Measurements from ENCODE around the gene SLC9A8. TPM values are rescaled to one million over a fixed set of nuclear protein-coding genes. Genes with fewer than 3 reads are reported as not detected.
"Not testable (repeated sequence)": the region's sequence is repeated elsewhere in the genome, so short reads cannot be mapped to it uniquely, and the experiment has no call there.

Gene SLC9A8
- total RNA-seq, 6 experiments from 2014 or later: 7.1 to 8.0 (median 7.4) TPM

DNA sequence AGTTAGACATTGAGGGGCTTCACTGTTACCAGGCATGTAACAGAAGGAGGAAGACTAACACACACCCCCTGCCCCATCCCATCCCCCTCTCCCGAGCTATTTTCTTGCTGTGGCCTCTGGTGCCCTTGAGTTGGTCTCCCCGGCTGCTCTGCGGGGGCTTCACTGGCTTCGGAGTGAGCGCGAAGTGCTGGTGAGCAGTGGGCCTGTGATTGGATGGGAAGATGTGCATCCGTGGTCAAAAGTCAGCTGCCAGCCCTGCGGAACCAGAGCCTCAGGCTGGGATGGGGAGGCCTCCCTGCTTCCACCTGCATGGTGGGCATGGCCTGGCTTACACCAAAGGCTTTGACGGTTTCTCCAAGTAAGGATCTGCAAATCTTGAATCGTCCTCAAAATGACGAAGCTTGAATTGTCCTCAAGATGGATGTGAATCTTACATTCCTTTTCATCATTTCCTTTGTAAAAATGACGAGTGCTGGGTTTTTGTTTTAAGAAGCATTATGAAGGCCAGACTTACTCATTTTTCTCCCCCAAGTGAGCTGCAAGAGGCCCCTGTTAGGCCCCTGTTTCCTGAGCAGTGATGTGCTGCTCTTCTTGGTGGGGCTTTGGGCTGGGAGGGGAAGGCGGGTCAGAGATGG lies 79.0 kb downstream of the SLC9A8 start:
- H3K27ac Mint-ChIP-seq: no peak overlapping the region
- TF ChIP-seq CTCF (IDR thresholded peaks at IDR 0.05): no peak
- H3K9me3 Mint-ChIP-seq: no peaks in the 10 kb centered on the region
- peaks cover 34% of the 10 kb centered on the region for H3K4me1 Mint-ChIP-seq (ENCODE audit: low read depth)
- DNase-seq: no peak
- no peak overlapping the region for H3K4me3 Mint-ChIP-seq
- peaks cover 5% of the 10 kb centered on the region for H3K27me3 Mint-ChIP-seq (ENCODE audit: insufficient read depth)
- H3K36me3 Mint-ChIP-seq (ENCODE audit: low read depth): peaks cover 6% of the 10 kb centered on the region; the same call in 1 of the 2 replicates

- Mint-ChIP-seq H3K27ac (no peak overlapping the region), H3K9me3 (no peaks in the 10 kb centered on the region), H3K4me3 (no peak overlapping the region), H3K4me1 (ENCODE audit: low read depth) (peaks cover 27% of the 10 kb centered on the region), H3K36me3 (ENCODE audit: low read depth) (peaks cover 6% of the 10 kb centered on the region; the same call in 1 of the 2 replicates), H3K27me3 (ENCODE audit: insufficient read depth) (peaks cover 5% of the 10 kb centered on the region)
- no peak for TF ChIP-seq CTCF (IDR thresholded peaks at IDR 0.05)
- DNase-seq: no peak
Observed at GRCh38 chr20:49892260-49892659, 79.6 kb downstream of the SLC9A8 start.

GRCh38 chr20:49892817-49893216 lies 80.2 kb downstream of the SLC9A8 start:
- Mint-ChIP-seq H3K27ac (no peak overlapping the region), H3K4me1 (ENCODE audit: low read depth) (peaks cover 22% of the 10 kb centered on the region), H3K4me3 (no peak overlapping the region), H3K9me3 (no peaks in the 10 kb centered on the region), H3K36me3 (ENCODE audit: low read depth) (peaks cover 6% of the 10 kb centered on the region; the same call in 1 of the 2 replicates), H3K27me3 (ENCODE audit: insufficient read depth) (peaks cover 5% of the 10 kb centered on the region)
- DNase-seq: no peak
- no peak for TF ChIP-seq CTCF (IDR thresholded peaks at IDR 0.05)

GRCh38 chr20:49893242-49894072 lies 80.8 kb downstream of the SLC9A8 start:
- no peak overlapping the region for H3K4me3 Mint-ChIP-seq
- no peak for TF ChIP-seq CTCF (IDR thresholded peaks at IDR 0.05)
- DNase-seq: no peak
- peaks cover 3% of the 10 kb centered on the region for H3K27me3 Mint-ChIP-seq (ENCODE audit: insufficient read depth)
- H3K36me3 Mint-ChIP-seq (ENCODE audit: low read depth): peaks cover 3% of the 10 kb centered on the region; the same call in 1 of the 2 replicates
- no peaks in the 10 kb centered on the region for H3K9me3 Mint-ChIP-seq
- peaks cover 18% of the 10 kb centered on the region for H3K4me1 Mint-ChIP-seq (ENCODE audit: low read depth)
- H3K27ac Mint-ChIP-seq: no peak overlapping the region

- Mint-ChIP-seq H3K4me1 (ENCODE audit: low read depth) (0 out of 2 replicates have a peak, but pooled peaks cover 13% of the 10 kb centered on the region), H3K27me3 (ENCODE audit: insufficient read depth) (no peaks in the 10 kb centered on the region; the same call in 1 of the 2 replicates), H3K4me3 (no peak overlapping the region), H3K27ac (no peak overlapping the region), H3K36me3 (ENCODE audit: low read depth) (no peaks in the 10 kb centered on the region), H3K9me3 (no peaks in the 10 kb centered on the region)
- DNase-seq: no peak
- TF ChIP-seq CTCF (IDR thresholded peaks at IDR 0.05): no peak
Observed at GRCh38 chr20:49894073-49894470, 81.4 kb downstream of the SLC9A8 start.

- not testable (repeated sequence) for H3K9me3 Mint-ChIP-seq; H3K27ac Mint-ChIP-seq; DNase-seq; H3K4me3 Mint-ChIP-seq; H3K36me3 Mint-ChIP-seq (ENCODE audit: low read depth); H3K27me3 Mint-ChIP-seq (ENCODE audit: insufficient read depth)
- 0 out of 2 replicates have a peak, but pooled peaks cover 13% of the 10 kb centered on the region for H3K4me1 Mint-ChIP-seq (ENCODE audit: low read depth)
Observed at GRCh38 chr20:49895474-49896093, 83.0 kb downstream of the SLC9A8 start.

All from HFFc6 (cell line).